HT1080 (cell line): ENCODE data around the gene ANKRD13C. TPM values are rescaled to one million over a fixed set of nuclear protein-coding genes. Genes with fewer than 3 reads are reported as not detected.
"Not testable (repeated sequence)": the region's sequence is repeated elsewhere in the genome, so short reads cannot be mapped to it uniquely, and the experiment has no call there.

Experiments
- DNase-seq: peaks from one replicate; pipeline ENCODE4 v3.0.0-alpha.2; 2015; ENCODE audit warnings: low read depth
- total RNA-seq: library from RNA; depleted of rRNA; stranded (reverse); fragments of >200 nt; shearing (Covaris generic); gene quantifications from 2 replicates; pipeline ENCODE4 v1.2.3, GENCODE V29; 2014

Gene ANKRD13C
- total RNA-seq, 1 experiment from 2014 or later: 19.6 TPM

GRCh38 chr1:70360321-70360720 is 5.8 kb upstream of the ANKRD13C start:
- no peak for DNase-seq

DNA sequence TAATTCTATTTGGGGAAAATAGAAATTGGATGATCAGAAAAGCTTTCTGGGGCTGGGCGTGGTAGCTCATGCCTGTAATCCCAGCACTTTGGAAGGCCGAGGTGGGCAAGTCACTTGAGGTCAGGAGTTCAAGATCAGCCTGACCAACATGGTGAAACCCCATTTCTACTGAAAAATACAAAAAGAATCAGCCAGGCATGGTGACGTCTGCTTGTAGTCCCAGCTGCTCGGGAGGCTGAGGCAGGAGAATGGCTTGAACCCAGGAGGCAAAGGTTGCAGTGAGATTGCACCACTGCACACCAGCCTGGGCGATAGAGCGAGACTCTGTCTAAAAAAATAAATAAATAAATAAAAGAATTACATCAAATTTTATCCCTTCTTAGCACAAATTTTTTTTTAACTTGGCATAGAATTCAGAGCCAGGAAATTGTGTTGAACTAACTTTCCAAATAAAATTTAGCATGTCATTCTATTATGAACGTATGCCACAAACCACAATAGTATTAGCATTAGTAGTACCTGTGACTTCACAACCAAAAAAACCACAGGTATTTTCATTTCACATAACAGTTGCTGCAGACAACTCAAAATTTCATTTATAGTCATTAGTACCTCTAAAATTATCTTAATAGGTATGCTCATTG is 4.5 kb upstream of the ANKRD13C start:
- DNase-seq: peak; percentile 25

- DNase-seq: no peak
These were observed 1.4 kb upstream of the ANKRD13C start for GRCh38 chr1:70355920-70356319.

DNA sequence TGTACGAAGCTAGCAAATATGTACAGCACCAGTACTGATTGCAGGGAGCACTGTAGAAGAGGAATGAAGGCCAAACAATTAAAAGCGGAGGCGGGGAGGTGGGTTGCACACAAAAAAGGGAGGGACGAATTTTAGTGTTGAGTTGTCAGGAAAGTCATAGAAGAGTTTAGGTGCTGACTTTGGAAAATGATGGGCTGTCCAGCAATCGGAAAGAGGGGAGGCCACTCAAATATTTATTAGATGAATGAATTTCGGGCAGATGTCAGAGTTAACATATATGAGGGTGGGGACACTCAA is 537 bp upstream of the ANKRD13C start:
- no peak for DNase-seq

GRCh38 chr1:70353601-70354331 is 756 bp downstream of the ANKRD13C start:
- peak; percentile 67 for DNase-seq

DNA sequence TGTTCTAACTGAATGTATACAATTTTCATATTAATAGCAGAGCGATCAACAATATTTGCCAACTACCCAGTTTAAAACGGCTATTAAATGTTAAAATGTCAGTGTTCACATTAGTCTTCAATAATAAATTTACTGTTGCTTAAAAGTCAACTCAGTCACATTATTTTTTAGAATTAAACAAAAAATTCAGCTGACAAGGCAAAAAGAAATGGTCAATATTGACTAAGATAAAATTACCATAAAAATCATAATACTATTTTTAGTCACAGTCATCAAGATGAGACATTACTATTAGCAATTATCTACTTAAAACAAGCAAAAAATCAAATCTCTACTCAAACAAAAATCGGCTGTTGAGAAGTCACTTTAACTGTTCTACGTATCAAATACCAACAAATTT is 1.5 kb downstream of the ANKRD13C start:
- DNase-seq: no peak

DNA sequence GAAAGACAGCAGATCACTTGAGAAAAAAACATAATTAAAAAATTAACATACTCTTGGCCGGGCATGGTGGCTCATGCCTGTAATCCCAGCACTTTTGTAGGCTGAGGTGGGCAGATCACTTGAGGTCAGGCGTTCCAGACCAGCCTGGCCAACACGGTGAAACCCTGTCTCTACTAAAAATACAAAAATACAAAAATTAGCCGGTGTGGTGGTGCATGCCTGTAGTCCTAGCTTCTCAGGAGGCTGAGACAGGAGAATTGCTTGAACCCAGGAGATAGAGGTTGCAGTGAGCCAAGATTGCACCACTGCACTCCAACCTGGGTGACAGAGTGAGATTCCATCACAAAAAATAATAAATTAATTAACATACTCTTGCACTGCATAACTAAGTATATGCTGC is 4.7 kb downstream of the ANKRD13C start:
- not testable (repeated sequence) for DNase-seq

- no peak for DNase-seq
These were observed 5.9 kb downstream of the ANKRD13C start for GRCh38 chr1:70348399-70349165.

- DNase-seq: not testable (repeated sequence)
These were observed 14.9 kb downstream of the ANKRD13C start for GRCh38 chr1:70339644-70340043.

DNA sequence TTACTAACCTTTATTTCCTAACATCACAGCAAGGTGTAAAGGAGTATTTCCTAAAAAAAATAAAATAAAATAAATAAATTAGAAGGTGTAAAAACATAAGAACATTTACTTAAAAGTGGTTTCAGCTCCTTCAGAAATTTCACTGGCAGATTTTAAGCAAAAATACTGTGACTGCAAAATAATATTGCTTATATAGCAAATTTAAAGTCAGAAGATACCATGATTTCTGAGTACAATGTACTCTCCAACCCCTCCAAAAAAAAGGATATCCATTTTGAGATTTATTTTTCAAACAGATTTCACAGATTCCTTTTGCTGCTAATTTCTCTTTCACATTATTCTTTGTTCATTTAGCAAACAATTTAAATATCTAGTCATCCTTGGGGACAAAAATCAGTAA is 18.5 kb downstream of the ANKRD13C start:
- DNase-seq: no peak

GRCh38 chr1:70334436-70334835 is 20.1 kb downstream of the ANKRD13C start:
- no peak for DNase-seq

- no peak for DNase-seq
These were observed 21.3 kb downstream of the ANKRD13C start for GRCh38 chr1:70333245-70333644.

DNA sequence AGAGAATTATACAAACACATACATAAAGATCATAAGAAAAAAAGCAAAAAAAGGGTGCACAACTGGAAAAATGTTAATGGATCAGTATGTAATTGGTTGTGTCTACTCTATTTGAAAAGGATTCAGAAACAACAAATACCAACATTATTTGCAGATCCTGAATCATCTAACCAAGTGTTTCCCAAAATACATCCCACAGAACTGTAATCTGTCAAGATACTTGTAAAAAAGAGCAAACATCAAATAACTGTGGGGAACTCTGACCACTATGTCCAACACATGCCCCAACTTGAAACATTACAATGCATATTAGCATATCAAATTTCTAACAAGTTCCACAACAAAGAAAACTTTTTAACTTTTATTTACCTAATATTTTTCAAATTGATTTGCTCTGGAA is 22.6 kb downstream of the ANKRD13C start:
- DNase-seq: no peak

- peak; percentile 17 for DNase-seq
These were observed 27.0 kb downstream of the ANKRD13C start for GRCh38 chr1:70327306-70328076.

DNA sequence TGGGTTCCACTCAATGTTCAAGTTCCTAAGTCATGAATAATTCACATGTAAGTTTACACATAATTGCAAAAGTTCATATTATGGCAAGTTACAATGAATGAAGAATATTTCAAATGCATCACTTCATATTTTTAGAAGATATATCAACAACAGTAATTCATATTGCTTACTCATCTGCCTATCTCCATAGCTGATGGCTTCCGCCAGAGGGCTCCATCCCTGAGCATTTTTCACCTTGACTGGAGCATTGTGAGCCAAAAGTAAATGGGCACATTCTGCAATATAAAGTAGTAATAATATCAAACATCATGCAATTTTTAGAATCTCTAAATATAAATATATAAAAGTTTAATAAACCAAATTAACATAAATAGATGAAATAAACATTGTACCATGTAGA is 29.8 kb downstream of the ANKRD13C start:
- DNase-seq: no peak

DNA sequence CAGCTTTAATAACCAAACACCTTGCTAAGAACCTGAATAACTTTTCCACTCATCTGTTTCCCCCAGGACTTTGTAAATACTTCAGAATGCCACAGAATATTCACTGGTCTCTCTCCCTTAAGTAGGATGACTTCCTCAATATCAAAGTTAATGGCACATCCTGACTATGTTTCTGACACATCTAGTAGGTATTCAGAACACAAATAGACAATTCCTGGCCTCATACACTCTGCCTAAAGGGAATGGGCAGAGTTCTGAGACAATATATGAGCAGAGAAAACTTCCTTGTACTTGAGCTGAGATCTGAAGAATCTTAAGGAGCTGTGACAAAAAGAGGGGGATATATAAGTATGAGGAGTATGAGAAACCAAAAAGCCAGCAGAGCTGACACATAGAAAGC is 34.8 kb downstream of the ANKRD13C start:
- DNase-seq: peak; percentile 82

GRCh38 chr1:70318191-70318590 is 36.3 kb downstream of the ANKRD13C start:
- DNase-seq: no peak

DNA sequence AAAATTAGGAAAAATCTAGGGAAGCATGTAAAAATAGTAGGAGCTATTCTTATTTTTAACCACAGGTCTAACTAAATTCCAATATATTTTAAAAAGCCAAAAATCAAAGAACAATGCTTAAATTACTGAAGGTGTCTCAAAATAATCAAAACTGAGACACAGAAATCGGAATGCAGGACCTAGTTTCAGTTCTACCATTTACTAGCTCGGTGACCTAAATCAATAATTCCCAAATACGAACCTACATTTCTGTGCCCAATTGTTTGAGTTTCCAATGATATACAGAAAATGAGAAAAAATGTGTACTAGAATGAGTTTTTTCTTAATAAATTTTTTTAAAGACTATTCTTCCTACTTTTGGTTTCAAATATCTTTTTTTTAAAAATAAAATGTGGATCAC is 37.4 kb downstream of the ANKRD13C start:
- no peak for DNase-seq

GRCh38 chr1:70315782-70316181 is 38.7 kb downstream of the ANKRD13C start:
- DNase-seq: no peak

DNA sequence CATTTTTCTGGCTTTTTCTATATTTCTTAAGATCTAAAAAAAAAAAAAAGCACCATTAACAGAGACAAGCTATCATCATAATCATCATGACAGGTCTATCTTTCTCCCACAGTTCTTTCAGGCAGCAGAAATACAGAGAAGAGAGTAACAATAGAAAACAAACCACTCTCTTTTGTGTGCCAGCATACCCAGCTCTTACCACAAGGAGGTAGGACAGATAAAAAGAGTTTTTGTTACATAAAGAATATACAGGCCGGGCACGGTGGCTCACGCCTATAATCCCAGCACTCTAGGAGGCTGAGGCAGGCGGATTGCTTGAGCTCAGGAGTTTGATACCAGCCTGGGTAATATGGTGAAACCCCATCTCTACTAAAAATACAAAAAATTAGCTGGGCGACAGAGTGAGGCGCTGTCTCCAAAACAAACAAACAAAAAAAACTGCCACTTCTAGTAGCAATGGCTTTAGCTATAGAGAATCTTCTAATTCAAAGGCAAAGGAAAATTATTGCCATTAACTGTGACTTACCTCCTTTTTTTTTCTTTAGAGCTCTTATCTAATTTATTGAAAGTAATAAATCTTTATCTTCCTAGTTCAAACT is 39.7 kb downstream of the ANKRD13C start:
- no peak for DNase-seq

- DNase-seq: no peak
These were observed 43.2 kb downstream of the ANKRD13C start for GRCh38 chr1:70311369-70311768.
